DOHH2 (cell line): ENCODE results near the gene FALEC.

Source experiments
- EZH2phosphoT487 ChIP-seq: fragments of 200-600 bp; sonication (generic); IDR thresholded peaks from 2 replicates; pipeline ENCODE4 v1.6.1; 2017; ENCODE audit warnings: borderline replicate concordance, mild to moderate bottlenecking, antibody characterized with exemption, low read length, moderate library complexity, mixed read lengths
- TF ChIP-seq, protein P1 (sequence below): fragments of 200-600 bp; sonication (generic); IDR thresholded peaks from one replicate; pipeline ENCODE4 v1.5.1; 2014; ENCODE audit warnings: antibody characterized with exemption, mild to moderate bottlenecking, low read depth, low read length; ENCODE audit not compliant: poor library complexity, severe bottlenecking

DNA sequence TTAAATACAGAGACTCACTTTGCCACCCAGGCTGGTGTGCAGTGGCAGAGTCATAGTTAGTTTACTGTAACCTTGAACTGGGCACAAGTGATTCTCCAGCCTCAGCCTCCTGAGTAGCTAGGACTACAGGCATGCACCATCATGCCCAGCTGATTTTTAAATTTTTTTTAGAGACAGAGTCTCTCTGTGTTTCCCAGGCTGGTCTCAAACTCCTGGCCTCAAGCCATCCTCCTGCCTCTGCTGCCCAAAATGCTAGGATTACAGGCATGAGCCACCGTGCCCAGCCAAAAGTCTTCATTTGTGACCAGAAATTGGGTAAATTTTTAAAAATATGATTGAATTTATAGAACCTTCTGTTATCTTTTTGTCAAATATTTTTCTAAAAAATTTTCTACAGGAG is 46.3 kb upstream of the FALEC start:
- TF ChIP-seq, protein P1, sequence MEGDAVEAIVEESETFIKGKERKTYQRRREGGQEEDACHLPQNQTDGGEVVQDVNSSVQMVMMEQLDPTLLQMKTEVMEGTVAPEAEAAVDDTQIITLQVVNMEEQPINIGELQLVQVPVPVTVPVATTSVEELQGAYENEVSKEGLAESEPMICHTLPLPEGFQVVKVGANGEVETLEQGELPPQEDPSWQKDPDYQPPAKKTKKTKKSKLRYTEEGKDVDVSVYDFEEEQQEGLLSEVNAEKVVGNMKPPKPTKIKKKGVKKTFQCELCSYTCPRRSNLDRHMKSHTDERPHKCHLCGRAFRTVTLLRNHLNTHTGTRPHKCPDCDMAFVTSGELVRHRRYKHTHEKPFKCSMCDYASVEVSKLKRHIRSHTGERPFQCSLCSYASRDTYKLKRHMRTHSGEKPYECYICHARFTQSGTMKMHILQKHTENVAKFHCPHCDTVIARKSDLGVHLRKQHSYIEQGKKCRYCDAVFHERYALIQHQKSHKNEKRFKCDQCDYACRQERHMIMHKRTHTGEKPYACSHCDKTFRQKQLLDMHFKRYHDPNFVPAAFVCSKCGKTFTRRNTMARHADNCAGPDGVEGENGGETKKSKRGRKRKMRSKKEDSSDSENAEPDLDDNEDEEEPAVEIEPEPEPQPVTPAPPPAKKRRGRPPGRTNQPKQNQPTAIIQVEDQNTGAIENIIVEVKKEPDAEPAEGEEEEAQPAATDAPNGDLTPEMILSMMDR: no peak
- TF ChIP-seq EZH2phosphoT487: no peak
